GM21526 (cell line): Measurements from ENCODE around the gene LCAT.
"Not testable (repeated sequence)": the region's sequence is repeated elsewhere in the genome, so short reads cannot be mapped to it uniquely, and the experiment has no call there.

Experiments used
- ATAC-seq: cut with Tn5 transposase; IDR thresholded peaks from one replicate; pipeline ENCODE4 v1.9.1; 2021; ENCODE audit warnings: moderate library complexity; ENCODE audit not compliant: unreplicated experiment, low FRiP score

Gene LCAT

GRCh38 chr16:67943619-67944504, at the start of gene LCAT:
LCAT (minus strand) TSS chr16:67944120; CDS start chr16:67944101, 19 bp downstream.
- no peak for ATAC-seq

- ATAC-seq, result peak; percentile 73
Measured at GRCh38 chr16:67993207-67994039, 49.5 kb upstream of the LCAT start.

DNA sequence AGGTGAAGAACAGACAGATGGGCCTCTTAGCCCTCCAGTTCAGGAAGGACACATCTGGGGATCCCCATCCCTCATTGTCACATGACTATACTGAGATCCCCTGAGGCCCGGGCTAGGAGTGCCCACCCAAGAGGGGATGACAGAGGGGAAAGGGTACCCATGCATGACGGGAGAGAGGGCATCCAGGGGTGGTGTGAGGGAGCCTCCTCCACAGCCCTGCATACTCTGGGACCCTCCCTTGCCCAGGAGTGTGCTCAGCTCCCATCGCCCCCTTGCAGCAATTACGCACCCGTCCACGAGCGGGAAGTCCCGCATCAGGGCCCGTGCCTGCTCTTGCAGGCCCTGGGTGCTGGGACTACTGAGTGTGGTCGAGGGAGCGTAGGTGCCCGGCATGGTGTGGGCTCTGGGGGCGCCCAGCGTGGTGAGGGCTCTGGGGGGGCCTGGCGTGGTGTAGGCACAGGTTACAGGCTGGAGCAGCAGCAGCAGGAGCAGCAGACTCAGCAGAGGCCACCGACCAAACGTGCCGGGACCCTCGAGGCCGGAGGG, 48.8 kb upstream of the LCAT start:
- ATAC-seq, result no peak

GRCh38 chr16:67990018-67990386, 46.1 kb upstream of the LCAT start:
- ATAC-seq, result no peak

DNA sequence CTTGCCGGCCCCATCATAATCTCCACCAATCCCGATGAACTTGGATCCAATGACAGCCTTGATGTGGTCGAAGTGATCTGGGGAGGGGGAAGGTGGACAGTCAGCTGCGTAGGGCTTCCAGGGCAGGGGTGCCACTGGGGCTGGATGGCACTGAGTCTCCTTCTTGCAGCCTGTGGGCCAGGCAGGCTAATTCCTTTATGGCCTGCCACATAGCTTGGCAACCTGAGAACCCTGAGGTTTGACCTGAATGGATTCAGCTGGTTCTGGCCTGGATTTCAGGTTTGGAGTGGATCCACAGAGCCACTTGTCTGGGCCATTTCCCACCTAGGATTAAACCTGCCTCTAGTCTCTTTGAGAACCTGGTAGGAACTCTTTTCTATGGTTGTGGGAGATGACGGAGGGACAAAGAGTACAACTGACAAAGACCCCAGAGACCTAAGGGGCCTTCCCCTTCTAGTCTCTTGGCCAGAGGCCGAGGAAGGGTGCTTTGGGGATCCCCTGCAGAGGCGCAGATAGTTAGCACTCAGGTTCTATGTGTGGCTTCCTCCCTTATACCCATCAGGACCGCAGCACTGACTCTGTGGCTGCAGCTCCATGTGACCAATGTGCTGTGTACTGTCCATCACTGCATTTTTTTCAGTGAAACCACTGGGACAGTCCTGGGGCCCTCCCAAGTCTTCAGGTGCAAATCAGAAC, 45.5 kb upstream of the LCAT start:
- no peak for ATAC-seq

GRCh38 chr16:67988675-67989074, 44.8 kb upstream of the LCAT start:
- ATAC-seq, result no peak

GRCh38 chr16:67987460-67988160, 43.7 kb upstream of the LCAT start:
- no peak for ATAC-seq

GRCh38 chr16:67986949-67987348, 43.0 kb upstream of the LCAT start:
- no peak for ATAC-seq

- no peak for ATAC-seq
Measured at GRCh38 chr16:67982011-67982696, 38.2 kb upstream of the LCAT start.

- no peak for ATAC-seq
Measured at GRCh38 chr16:67979955-67980678, 36.2 kb upstream of the LCAT start, which contains the start of gene DPEP3. DPEP3 (minus strand) TSS chr16:67980499; CDS start chr16:67980380, 119 bp downstream.

DNA sequence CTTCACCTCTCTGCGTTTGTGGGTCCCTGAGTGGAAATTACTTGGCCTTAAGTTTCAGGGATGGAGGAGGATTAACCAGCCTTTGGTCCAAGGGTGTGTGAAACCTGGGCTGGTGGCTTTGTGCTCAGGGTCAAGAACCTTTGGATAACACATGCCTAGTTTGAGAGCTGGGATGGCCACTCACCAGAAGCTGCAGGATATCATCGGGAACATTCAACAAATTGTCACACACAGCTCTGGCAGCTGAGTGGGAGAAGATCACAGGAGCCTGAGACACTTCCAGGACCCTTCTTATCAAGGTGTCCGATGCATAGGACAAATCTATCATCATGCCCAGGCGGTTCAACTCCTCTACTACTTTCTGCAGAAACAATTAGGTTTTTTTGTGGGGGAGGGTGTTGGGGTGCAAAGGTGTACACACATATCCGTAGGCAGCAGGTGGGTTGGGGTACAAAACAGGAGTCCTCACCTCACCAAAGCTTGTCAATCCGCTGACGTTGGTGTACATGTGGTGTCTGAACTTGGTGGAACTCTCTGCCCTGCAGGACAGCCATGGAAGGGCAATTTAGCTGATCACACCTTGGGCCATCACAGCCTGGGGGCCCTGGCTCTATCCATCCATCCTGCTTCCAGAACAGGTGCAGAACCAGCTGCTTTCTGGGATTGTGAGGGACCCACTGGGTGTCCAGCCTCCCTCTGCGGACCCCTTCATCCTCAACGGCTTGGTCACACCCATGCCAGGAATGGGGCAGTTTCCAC, 33.7 kb upstream of the LCAT start:
- no peak for ATAC-seq

GRCh38 chr16:67977005-67977404, 33.1 kb upstream of the LCAT start:
- no peak for ATAC-seq

DNA sequence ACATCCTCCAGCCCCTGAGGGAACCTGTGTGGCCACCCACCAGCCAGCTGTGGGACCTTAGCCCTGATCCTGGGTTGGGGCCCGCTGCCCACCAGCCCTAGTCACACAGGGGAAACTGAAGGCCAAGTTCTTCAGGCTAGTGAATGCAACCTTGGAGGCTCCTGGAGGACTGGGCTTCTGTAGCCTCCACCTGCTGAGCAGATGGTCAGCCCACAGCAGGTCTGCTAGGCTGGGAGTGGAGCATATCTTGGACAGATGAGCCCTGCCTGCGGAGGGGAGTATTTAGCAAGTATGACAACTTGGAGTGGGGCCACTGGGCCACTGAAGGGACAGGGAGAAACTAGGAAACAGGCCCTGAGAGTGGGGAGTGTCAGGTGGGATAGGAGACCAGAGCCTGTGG, 32.3 kb upstream of the LCAT start:
- ATAC-seq, result no peak

- ATAC-seq, result no peak
Measured at GRCh38 chr16:67975321-67976105, 31.6 kb upstream of the LCAT start.

- not testable (repeated sequence) for ATAC-seq
Measured at GRCh38 chr16:67972285-67972684, 28.4 kb upstream of the LCAT start.

GRCh38 chr16:67971111-67971510, 27.2 kb upstream of the LCAT start:
- ATAC-seq, result no peak
